HUDEP-2 (cell line): ENCODE measurements around the gene ADCY4.
A peak's percentile ranks its signal among the peaks of the same experiment; 100 is the strongest.

Experiments used
- DNase-seq, 76 experiments: peaks; one replicate each; lab custom pipeline; 2025; ENCODE audit not compliant: unreplicated experiment in 76 of 76; lab: John Stamatoyannopoulos, UW

The ADCY4 gene

GRCh38 chr14:24321212-24321975 lies 13.5 kb downstream of the ADCY4 start:
- no peak for DNase-seq

GRCh38 chr14:24317141-24317928 lies 17.5 kb downstream of the ADCY4 start:
- DNase-seq, result peak in 1 of 76 experiments; percentile 2

- DNase-seq, result peak in 1 of 76 experiments; percentile 10
Measured at GRCh38 chr14:24316597-24316950, 18.3 kb downstream of the ADCY4 start.

GRCh38 chr14:24315807-24316596 lies 18.9 kb downstream of the ADCY4 start:
- peak in 10 of 76 experiments; percentile 4 to 65 (median 36) for DNase-seq

GRCh38 chr14:24315243-24315806 lies 19.5 kb downstream of the ADCY4 start:
- no peak for DNase-seq

GRCh38 chr14:24314377-24315193 lies 20.3 kb downstream of the ADCY4 start:
- DNase-seq, result no peak

GRCh38 chr14:24313913-24314312 lies 21.0 kb downstream of the ADCY4 start:
- DNase-seq, result no peak

GRCh38 chr14:24312736-24313507 lies 21.9 kb downstream of the ADCY4 start:
- DNase-seq, result no peak

- no peak for DNase-seq
Measured at GRCh38 chr14:24311837-24312615, 22.8 kb downstream of the ADCY4 start.

- DNase-seq, result peak in 69 of 76 experiments; percentile 27 to 85 (median 70)
Measured at GRCh38 chr14:24310646-24311604, 23.9 kb downstream of the ADCY4 start, which contains the start of gene LTB4R. LTB4R (plus strand) TSS chr14:24311502; CDS start chr14:24315652, 4,150 bp downstream.

GRCh38 chr14:24310265-24310645 lies 24.6 kb downstream of the ADCY4 start:
- peak in 65 of 76 experiments; percentile 13 to 82 (median 63) for DNase-seq

- DNase-seq, result no peak
Measured at GRCh38 chr14:24309538-24310264, 25.2 kb downstream of the ADCY4 start, which contains the start of gene LTB4R2. LTB4R2 (plus strand) TSS chr14:24310140; CDS start chr14:24310665, 525 bp downstream.

GRCh38 chr14:24308342-24309124 lies 26.3 kb downstream of the ADCY4 start:
- no peak for DNase-seq

GRCh38 chr14:24307575-24308341 lies 27.1 kb downstream of the ADCY4 start, which contains the start of gene CIDEB:
CIDEB (minus strand) TSS chr14:24307977; CDS start chr14:24307858, 119 bp downstream.
- peak in 47 of 76 experiments; percentile 5 to 62 (median 33) for DNase-seq

GRCh38 chr14:24307156-24307574 lies 27.7 kb downstream of the ADCY4 start:
- no peak for DNase-seq
